SK-MEL-5 (cell line): ENCODE results near the gene ULK4. TPM values are rescaled to one million over a fixed set of nuclear protein-coding genes. Genes with fewer than 3 reads are reported as not detected.
"Not testable (repeated sequence)": the region's sequence is repeated elsewhere in the genome, so short reads cannot be mapped to it uniquely, and the experiment has no call there.

Experiments
- DNase-seq: peaks from one replicate; pipeline ENCODE4 v3.0.0-alpha.2; 2016; ENCODE audit warnings: low read depth, low spot score
- in situ Hi-C: cut with HindIII; loops from 2 replicates; pipeline ENCODE4 v1.10.0; 2016; ENCODE audit warnings: low sequenced_read_pairs, high pct_unique_total_duplicates, low pct_unique_long_range_greater_than_20kb
- total RNA-seq: library from RNA; depleted of rRNA; stranded (reverse); fragments of >200 nt; shearing (Covaris generic); gene quantifications from 2 replicates; pipeline ENCODE4 v1.2.3, GENCODE V29; 2014

ULK4 gene
- total RNA-seq, 1 experiment from 2014 or later = 20.9 TPM

GRCh38 chr3:41717641-41718040 lies 244.3 kb downstream of the ULK4 start:
- in situ Hi-C loops = no loop called here
- DNase-seq = no peak

GRCh38 chr3:41716471-41716870 lies 245.4 kb downstream of the ULK4 start:
- in situ Hi-C loops = no loop called here
- DNase-seq = peak; percentile 38

GRCh38 chr3:41715376-41715775 lies 246.5 kb downstream of the ULK4 start:
- DNase-seq = no peak

GRCh38 chr3:41711651-41712050 lies 250.3 kb downstream of the ULK4 start:
- peak; percentile 27 for DNase-seq
- in situ Hi-C loops = no loop called here

More at GRCh38 chr3:41715376-41715775, 246.5 kb downstream of the ULK4 start:
- in situ Hi-C loops = no loop called here

- in situ Hi-C loops = no loop called here
- DNase-seq = no peak
Measured at GRCh38 chr3:41710646-41711388, 251.1 kb downstream of the ULK4 start.

GRCh38 chr3:41709213-41709612 lies 252.7 kb downstream of the ULK4 start:
- in situ Hi-C loops, DNase-seq: not testable (repeated sequence)

DNA sequence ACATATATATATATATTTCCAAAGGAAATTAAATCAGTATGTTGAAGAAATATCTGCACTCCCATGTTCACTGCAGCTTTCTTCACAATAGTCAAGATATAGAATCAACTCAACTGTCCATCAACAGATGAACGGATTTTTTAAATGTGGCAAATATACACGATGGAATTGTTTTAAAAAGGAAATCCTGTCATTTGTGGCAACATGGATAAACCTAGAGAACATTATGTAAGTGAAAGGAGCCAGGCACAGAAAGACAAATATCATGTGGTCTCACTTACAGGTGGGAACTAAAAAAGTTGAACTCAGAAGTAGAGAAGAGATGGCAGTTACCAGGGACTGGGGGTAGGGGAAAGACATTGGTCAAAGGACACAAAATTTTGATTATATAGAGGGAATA lies 253.7 kb downstream of the ULK4 start:
- in situ Hi-C loops = no loop called here
- no peak for DNase-seq

GRCh38 chr3:41705893-41706292 lies 256.0 kb downstream of the ULK4 start:
- in situ Hi-C loops = no loop called here
- DNase-seq = no peak

DNA sequence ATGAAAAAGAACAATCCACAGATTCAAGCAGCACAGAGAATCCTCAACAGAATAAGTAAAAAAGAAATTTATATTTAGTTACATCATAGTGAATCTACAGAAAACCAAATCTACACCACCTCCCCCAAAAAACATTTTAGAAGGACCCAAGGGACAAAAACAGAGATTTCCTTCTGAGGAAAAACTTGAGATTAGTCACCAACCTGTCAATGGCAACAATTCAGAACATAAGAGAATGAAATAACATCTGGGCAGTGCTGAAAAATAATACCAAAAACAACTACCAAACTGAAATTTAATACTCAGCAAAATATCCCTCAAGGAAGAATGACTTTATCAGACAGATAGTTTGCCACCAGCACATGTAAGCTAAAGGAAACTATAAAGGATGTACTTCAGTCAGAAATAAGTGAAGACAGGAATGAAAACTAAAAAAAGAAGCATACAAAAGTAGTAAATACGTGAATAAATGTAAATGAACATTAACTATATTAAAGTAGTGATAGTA lies 260.7 kb downstream of the ULK4 start:
- in situ Hi-C loops = no loop called here

GRCh38 chr3:41700155-41700554 lies 261.7 kb downstream of the ULK4 start:
- in situ Hi-C loops = no loop called here
- DNase-seq = no peak

More for the DNA sequence above, 260.7 kb downstream of the ULK4 start:
- no peak for DNase-seq

DNA sequence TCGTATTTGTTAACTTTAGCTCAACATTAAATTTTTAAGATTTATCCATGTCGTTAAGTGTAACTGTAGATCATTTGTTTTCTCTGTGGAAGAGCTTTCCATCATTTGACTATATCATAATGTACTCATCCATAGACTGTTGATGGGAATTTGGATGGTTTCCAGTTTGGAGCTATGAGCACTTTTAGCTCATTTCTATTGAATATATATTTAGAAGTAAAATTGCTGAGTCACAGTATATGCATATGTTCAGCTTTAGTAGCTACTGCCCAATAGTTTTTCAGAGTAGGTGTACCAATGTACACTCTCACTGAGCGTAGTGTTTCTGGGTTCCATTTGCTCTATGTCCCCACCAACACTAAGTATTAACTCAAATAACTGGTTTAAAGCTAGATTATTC lies 263.0 kb downstream of the ULK4 start:
- DNase-seq = no peak
- in situ Hi-C loops = no loop called here

GRCh38 chr3:41697702-41698101 lies 264.2 kb downstream of the ULK4 start:
- in situ Hi-C loops = no loop called here
- DNase-seq = no peak

GRCh38 chr3:41695806-41696205 lies 266.1 kb downstream of the ULK4 start:
- peak; percentile 53 for DNase-seq
- in situ Hi-C loops = not testable (repeated sequence)

- in situ Hi-C loops = no loop called here
- no peak for DNase-seq
Measured at GRCh38 chr3:41693799-41694198, 268.1 kb downstream of the ULK4 start.

DNA sequence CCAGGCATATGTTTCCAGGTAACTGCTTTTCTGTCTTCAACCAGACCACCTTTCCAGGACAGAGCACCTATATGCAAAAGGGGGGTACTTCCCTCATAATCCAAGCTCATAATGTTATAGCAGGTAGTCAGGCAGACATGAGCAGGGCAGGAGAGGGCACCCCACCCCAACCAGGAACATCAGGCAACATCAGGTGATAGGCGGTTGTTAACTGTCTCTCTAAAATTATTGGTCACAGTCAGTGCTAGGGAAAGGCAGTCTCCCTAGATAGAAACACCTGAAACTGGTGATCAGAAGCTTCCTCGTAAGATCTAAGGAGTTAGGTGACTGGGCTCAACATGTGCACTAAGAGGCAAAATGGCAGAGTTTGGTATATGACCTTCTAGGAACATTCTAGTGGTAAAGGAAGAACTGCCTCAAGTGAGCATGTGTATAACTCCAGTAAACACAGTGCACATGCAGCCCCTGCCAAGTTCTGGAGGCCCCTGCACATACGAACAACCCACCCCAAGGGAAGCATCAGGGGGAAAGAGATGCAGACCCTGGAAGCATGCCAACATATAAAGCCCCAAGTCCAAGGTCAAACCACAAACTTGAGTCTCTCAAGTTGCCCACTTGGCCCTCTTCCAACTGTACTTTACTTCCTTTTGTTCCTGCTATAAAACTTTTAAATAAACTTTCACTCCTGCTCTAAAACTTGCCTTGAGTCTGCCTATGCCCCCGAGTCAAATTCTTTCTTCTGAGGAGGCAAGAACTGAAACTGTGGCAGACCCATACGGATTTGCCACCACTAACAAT lies 270.9 kb downstream of the ULK4 start:
- DNase-seq = no peak
- in situ Hi-C loops = no loop called here

GRCh38 chr3:41688595-41689380 lies 273.1 kb downstream of the ULK4 start:
- in situ Hi-C loops = no loop called here

GRCh38 chr3:41684797-41685735 lies 276.8 kb downstream of the ULK4 start:
- in situ Hi-C loops = no loop called here
- DNase-seq = no peak

More at GRCh38 chr3:41688595-41689380, 273.1 kb downstream of the ULK4 start:
- DNase-seq = no peak
